Measurements from ENCODE around the gene PCDHGA3. TPM values are rescaled to one million over a fixed set of nuclear protein-coding genes. Genes with fewer than 3 reads are reported as not detected.

The PCDHGA3 gene
- polyA plus RNA-seq, 2 of the 4 experiments (the other 2 are of a cell fraction), result not detected

DNA sequence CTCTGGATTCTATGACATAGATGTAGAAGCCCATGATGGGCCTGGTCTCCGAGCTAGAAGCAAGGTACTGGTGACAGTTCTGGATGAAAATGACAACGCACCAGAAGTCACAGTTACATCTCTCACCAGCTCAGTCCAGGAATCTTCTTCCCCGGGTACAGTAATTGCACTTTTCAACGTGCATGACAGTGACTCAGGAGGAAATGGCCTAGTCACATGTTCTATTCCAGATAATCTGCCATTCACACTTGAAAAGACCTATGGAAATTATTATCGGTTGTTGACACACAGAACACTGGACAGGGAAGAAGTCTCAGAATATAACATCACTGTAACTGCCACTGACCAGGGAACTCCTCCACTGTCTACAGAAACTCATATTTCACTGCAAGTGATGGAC, 12.5 kb downstream of the PCDHGA3 start:
- Histone ChIP-seq H3K4me1 (no peaks in the 10 kb centered on the region), H3K4me2 (no peak overlapping the region), H3K27ac (no peak overlapping the region), H3K9me3 (peaks cover 58% of the 10 kb centered on the region), H3K4me3 (no peak overlapping the region)
- POLR2A ChIA-PET, result no interaction called here
- 52% methylated on average over 5 of the region's 5 CpGs for WGBS (ENCODE audit: missing lambda C conversion rate)
- TF ChIP-seq RARB (CRISPR knock-in tag; IDR thresholded peaks at IDR 0.05), result no peak
- TF ChIP-seq REST (IDR thresholded peaks at IDR 0.05), result no peak
- TF ChIP-seq JUNB (IDR thresholded peaks at IDR 0.05), result no peak
- no peak for TF ChIP-seq HDAC2 (IDR thresholded peaks at IDR 0.05)
- TF ChIP-seq BHLHE40 (IDR thresholded peaks at IDR 0.05; ENCODE audit: low read depth, low read length), result no peak
- no peak for TF ChIP-seq ZFP36 (IDR thresholded peaks at IDR 0.05; ENCODE audit: borderline replicate concordance, partially characterized antibody)
- ATAC-seq, result no peak
- FAIRE-seq, result no peak
- DNase-seq (ENCODE audit: low read depth in 1 of 2, low spot score in 1 of 2), result no peak
- CTCF ChIA-PET, result interaction anchor here (1.3 to 3.0 kb wide), 4 partner anchors 8 to 211 kb away, joined by 3 to 13 read pairs (median 4); partner anchors contain the start of gene PCDHGA5

DNA sequence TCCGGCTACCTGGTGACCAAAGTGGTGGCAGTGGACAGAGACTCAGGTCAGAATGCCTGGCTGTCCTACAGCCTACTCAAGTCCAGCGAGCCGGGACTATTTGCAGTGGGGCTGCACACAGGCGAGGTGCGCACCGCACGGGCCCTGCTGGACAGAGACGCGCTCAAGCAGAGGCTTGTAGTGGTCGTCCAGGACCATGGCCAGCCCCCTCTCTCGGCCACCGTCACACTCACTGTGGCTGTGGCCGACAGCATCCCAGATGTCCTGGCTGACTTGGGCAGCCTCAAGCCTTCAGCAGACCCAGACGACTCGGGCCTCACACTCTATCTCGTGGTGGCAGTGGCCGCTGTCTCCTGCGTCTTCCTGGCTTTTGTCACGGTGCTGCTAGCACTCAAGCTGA, 13.3 kb downstream of the PCDHGA3 start:
- CTCF ChIA-PET, result interaction anchor here (1.2 kb wide), 1 partner anchor 14 kb away, joined by 3 read pairs; no protein-coding TSS in a partner anchor

DNA sequence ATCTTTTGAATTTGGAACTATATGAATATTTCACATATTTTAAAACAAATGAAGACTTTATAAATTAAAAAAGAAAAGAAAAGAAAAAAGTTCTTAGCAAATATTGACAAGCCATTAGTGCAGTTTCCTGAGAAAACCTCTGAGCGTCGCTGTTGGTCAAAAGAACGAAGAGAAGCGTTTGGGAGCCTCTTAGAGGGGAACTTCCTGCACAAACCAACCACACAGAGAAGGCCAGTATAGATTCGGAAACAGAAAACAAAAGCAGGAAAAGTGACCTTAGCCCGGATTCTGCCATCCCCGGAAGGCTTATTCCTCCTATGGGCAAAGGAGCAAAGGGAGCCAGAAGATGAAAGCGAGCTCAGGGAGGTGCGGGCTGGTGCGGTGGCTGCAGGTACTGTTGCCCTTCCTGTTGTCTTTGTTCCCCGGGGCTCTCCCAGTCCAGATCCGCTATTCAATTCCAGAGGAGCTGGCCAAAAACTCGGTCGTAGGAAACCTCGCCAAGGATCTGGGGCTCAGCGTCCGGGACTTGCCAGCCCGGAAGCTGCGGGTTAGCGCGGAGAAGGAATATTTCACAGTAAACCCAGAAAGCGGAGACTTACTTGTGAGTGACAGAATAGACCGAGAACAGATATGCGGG, 16.3 kb downstream of the PCDHGA3 start, which contains the start of gene PCDHGB2:
TSS of gene PCDHGB2 (plus strand) at position 205 of the 637 bp plus-strand sequence. CDS start at position 347, 142 bp downstream.
- no peaks in the 10 kb centered on the region for H3K4me1 ChIP-seq
- H3K4me2 ChIP-seq, result no peak within 1 kb of the TSS
- TF ChIP-seq, protein P1, sequence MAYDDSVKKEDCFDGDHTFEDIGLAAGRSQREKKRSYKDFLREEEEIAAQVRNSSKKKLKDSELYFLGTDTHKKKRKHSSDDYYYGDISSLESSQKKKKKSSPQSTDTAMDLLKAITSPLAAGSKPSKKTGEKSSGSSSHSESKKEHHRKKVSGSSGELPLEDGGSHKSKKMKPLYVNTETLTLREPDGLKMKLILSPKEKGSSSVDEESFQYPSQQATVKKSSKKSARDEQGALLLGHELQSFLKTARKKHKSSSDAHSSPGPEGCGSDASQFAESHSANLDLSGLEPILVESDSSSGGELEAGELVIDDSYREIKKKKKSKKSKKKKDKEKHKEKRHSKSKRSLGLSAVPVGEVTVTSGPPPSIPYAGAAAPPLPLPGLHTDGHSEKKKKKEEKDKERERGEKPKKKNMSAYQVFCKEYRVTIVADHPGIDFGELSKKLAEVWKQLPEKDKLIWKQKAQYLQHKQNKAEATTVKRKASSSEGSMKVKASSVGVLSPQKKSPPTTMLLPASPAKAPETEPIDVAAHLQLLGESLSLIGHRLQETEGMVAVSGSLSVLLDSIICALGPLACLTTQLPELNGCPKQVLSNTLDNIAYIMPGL (CRISPR knock-in tag; IDR thresholded peaks at IDR 0.05; ENCODE audit: borderline replicate concordance), result no peak
- TF ChIP-seq RAD21 (conservative IDR thresholded peaks at IDR 0.05 in 1 of 2, IDR thresholded peaks at IDR 0.05 in 1 of 2), result peak in 1 of 2 experiments; percentile 14; a peak in 1 of 5 replicates
- H3K27ac ChIP-seq, result no peak within 1 kb of the TSS
- FAIRE-seq, result no peak
- ChIA-PET CTCF (interaction anchor here (0.9 to 1.3 kb wide), 2 partner anchors 10 to 204 kb away, joined by 4 to 5 read pairs; partner anchors contain the start of gene PCDHGB1), POLR2A (no interaction called here)
- H3K4me3 ChIP-seq, result no peak within 1 kb of the TSS
- DNase-seq (ENCODE audit: low read depth in 1 of 2, low spot score in 1 of 2), result no peak
- 67% methylated on average over 24 of the region's 24 CpGs for WGBS (ENCODE audit: missing lambda C conversion rate)
- H3K9me3 ChIP-seq, result peaks cover 65% of the 10 kb centered on the region
- no peak for ATAC-seq

More for the DNA sequence above, 13.3 kb downstream of the PCDHGA3 start:
- no peaks in the 10 kb centered on the region for H3K4me1 ChIP-seq
- DNase-seq (ENCODE audit: low read depth in 1 of 2, low spot score in 1 of 2) (no peak), FAIRE-seq (no peak), ATAC-seq (no peak)
- TF ChIP-seq CEBPB (IDR thresholded peaks at IDR 0.05) (no peak), ESRRA (IDR thresholded peaks at IDR 0.05; ENCODE audit: borderline replicate concordance, low read length) (no peak)
- POLR2A ChIA-PET, result no interaction called here
- H3K4me3 ChIP-seq, result no peak overlapping the region
- 19% methylated on average over 6 of the region's 19 CpGs for WGBS (ENCODE audit: missing lambda C conversion rate)
- no peak overlapping the region for H3K27ac ChIP-seq
- H3K4me2 ChIP-seq, result no peak overlapping the region
- peaks cover 55% of the 10 kb centered on the region for H3K9me3 ChIP-seq

- TF ChIP-seq RNF2 (IDR thresholded peaks at IDR 0.05; ENCODE audit: borderline replicate concordance, low read depth) (no peak), NR3C1 (IDR thresholded peaks at IDR 0.05) (no peak), HOXA7 (CRISPR knock-in tag; IDR thresholded peaks at IDR 0.05) (no peak), RCOR1 (IDR thresholded peaks at IDR 0.05; ENCODE audit: low read depth, low read length) (no peak), ATOH8 (CRISPR knock-in tag; IDR thresholded peaks at IDR 0.05; ENCODE audit: low read depth) (no peak), BHLHE40 (IDR thresholded peaks at IDR 0.05; ENCODE audit: low read depth, low read length) (no peak), POLR2A (IDR thresholded peaks at IDR 0.05; ENCODE audit: low read length) (no peak), CEBPB (IDR thresholded peaks at IDR 0.05) (no peak)
- TF ChIP-seq, protein P2, sequence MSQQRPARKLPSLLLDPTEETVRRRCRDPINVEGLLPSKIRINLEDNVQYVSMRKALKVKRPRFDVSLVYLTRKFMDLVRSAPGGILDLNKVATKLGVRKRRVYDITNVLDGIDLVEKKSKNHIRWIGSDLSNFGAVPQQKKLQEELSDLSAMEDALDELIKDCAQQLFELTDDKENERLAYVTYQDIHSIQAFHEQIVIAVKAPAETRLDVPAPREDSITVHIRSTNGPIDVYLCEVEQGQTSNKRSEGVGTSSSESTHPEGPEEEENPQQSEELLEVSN (IDR thresholded peaks at IDR 0.05; ENCODE audit: borderline replicate concordance, low read depth), result no peak
- TF ChIP-seq, protein P3, sequence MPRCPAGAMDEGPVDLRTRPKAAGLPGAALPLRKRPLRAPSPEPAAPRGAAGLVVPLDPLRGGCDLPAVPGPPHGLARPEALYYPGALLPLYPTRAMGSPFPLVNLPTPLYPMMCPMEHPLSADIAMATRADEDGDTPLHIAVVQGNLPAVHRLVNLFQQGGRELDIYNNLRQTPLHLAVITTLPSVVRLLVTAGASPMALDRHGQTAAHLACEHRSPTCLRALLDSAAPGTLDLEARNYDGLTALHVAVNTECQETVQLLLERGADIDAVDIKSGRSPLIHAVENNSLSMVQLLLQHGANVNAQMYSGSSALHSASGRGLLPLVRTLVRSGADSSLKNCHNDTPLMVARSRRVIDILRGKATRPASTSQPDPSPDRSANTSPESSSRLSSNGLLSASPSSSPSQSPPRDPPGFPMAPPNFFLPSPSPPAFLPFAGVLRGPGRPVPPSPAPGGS (IDR thresholded peaks at IDR 0.05), result no peak
- TF ChIP-seq, protein P4, sequence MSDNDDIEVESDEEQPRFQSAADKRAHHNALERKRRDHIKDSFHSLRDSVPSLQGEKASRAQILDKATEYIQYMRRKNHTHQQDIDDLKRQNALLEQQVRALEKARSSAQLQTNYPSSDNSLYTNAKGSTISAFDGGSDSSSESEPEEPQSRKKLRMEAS (IDR thresholded peaks at IDR 0.05), result no peak
- H3K9me3 ChIP-seq, result peaks cover 69% of the 10 kb centered on the region
- FAIRE-seq (no peak), DNase-seq (ENCODE audit: low read depth in 1 of 2, low spot score in 1 of 2) (no peak), ATAC-seq (no peak)
- CTCF ChIA-PET, result interaction anchor here (1.3 kb wide), 1 partner anchor 10 kb away, joined by 4 read pairs; the partner anchor contains the start of gene PCDHGB1
- WGBS (ENCODE audit: missing lambda C conversion rate), result 53% methylated on average over 15 of the region's 15 CpGs
- H3K27ac ChIP-seq, result no peak overlapping the region
- POLR2A ChIA-PET, result no interaction called here
- H3K4me2 ChIP-seq, result no peak overlapping the region
- H3K4me3 ChIP-seq, result no peak overlapping the region
- H3K4me1 ChIP-seq, result no peaks in the 10 kb centered on the region
Measured at GRCh38 chr5:141360685-141361084, 17.1 kb downstream of the PCDHGA3 start.

Data from A549 (cell line).